ENCODE data around the gene CYBC1.

DNA sequence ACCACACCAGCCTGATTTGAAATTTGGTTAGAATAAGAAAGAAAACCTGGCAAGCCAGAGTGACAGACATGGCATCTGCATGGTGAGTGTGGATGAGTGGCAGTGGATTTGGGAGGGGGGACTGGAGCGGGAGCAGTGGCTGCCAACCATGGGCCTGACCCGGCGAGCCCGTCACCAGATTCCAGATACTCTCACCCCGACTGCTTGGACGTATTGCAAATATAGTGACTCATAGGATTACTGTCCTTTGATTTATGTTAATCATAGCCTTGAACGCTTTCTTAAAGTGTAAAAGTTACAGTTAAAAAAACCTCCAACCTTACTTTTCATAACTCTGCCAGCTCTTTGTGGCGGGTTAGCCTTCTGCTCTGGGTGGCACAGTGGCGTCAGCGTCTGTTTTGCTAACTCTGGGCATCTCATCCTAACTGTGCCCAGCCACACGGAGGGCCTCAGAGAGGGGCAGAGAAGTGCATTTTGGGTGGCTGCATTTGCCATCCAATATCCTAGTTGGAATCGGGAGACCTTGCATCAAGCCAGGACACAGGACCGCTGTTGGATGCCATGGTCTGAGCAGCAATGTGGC lies 42.2 kb upstream of the CYBC1 start:
- TF ChIP-seq, protein P1, sequence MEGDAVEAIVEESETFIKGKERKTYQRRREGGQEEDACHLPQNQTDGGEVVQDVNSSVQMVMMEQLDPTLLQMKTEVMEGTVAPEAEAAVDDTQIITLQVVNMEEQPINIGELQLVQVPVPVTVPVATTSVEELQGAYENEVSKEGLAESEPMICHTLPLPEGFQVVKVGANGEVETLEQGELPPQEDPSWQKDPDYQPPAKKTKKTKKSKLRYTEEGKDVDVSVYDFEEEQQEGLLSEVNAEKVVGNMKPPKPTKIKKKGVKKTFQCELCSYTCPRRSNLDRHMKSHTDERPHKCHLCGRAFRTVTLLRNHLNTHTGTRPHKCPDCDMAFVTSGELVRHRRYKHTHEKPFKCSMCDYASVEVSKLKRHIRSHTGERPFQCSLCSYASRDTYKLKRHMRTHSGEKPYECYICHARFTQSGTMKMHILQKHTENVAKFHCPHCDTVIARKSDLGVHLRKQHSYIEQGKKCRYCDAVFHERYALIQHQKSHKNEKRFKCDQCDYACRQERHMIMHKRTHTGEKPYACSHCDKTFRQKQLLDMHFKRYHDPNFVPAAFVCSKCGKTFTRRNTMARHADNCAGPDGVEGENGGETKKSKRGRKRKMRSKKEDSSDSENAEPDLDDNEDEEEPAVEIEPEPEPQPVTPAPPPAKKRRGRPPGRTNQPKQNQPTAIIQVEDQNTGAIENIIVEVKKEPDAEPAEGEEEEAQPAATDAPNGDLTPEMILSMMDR (IDR thresholded peaks at IDR 0.05; ENCODE audit: low read length): no peak
- TF ChIP-seq EZH2phosphoT487 (IDR thresholded peaks at IDR 0.05; ENCODE audit: low read length): no peak
- no peak for TF ChIP-seq EZH2 (optimal IDR thresholded peaks at IDR 0.05; ENCODE audit: low read depth, low read length)

Measured in MM.1S (cell line).